ENCODE data around the gene BCORL1. TPM values are rescaled to one million over a fixed set of nuclear protein-coding genes. Genes with fewer than 3 reads are reported as not detected.

The BCORL1 gene
- total RNA-seq, 1 experiment from 2014 or later = 30.8 TPM

GRCh38 chrX:129956145-129956544 is 26.3 kb upstream of the BCORL1 start:
- no peaks in the 10 kb centered on the region for H4K20me1 ChIP-seq (ENCODE audit: insufficient read depth)
- no peaks in the 10 kb centered on the region for H3K36me3 ChIP-seq (ENCODE audit: control insufficient read depth in 1 of 2, insufficient read depth in 2 of 2, low read length in 2 of 2)
- no peak overlapping the region for H3K27ac ChIP-seq (ENCODE audit: low read depth, low read length)
- TSS peak; percentile 70 for BruUV-seq (replicated peaks)
- TF ChIP-seq JUND (IDR thresholded peaks at IDR 0.05) = no peak
- no peak for TF ChIP-seq POLR2A (IDR thresholded peaks at IDR 0.05; ENCODE audit: borderline replicate concordance, extremely low read depth, insufficient read depth, insufficient read length)
- no peak for TF ChIP-seq TCF7L2 (IDR thresholded peaks at IDR 0.05; ENCODE audit: borderline replicate concordance, extremely low read depth, insufficient read depth, insufficient read length)
- TF ChIP-seq CTCF (IDR thresholded peaks at IDR 0.05 in 2 of 3, conservative IDR thresholded peaks at IDR 0.05 in 1 of 3; ENCODE audit: borderline replicate concordance in 1 of 3, insufficient read depth in 1 of 3, low read depth in 2 of 3, low read length in 2 of 3) = no peak
- TF ChIP-seq CBX3 (IDR thresholded peaks at IDR 0.05; ENCODE audit: low read depth) = no peak
- TF ChIP-seq POLR2AphosphoS5 (IDR thresholded peaks at IDR 0.05; ENCODE audit: low read depth, low read length) = no peak
- TF ChIP-seq EZH2phosphoT487 (IDR thresholded peaks at IDR 0.05; ENCODE audit: borderline replicate concordance) = no peak
- no peak for TF ChIP-seq REST (IDR thresholded peaks at IDR 0.05; ENCODE audit: low read depth)
- TF ChIP-seq FOSL1 (IDR thresholded peaks at IDR 0.05; ENCODE audit: low read depth) = no peak
- no peak for TF ChIP-seq SP1 (IDR thresholded peaks at IDR 0.05; ENCODE audit: low read depth)
- no peak for TF ChIP-seq EZH2 (IDR thresholded peaks at IDR 0.05)
- TF ChIP-seq ZNF274 (IDR thresholded peaks at IDR 0.05; ENCODE audit: low read depth, low read length) = no peak
- no peak for TF ChIP-seq RAD21 (IDR thresholded peaks at IDR 0.05; ENCODE audit: low read depth)
- no peak for TF ChIP-seq ZFX (IDR thresholded peaks at IDR 0.05)
- TF ChIP-seq YY1 (IDR thresholded peaks at IDR 0.05; ENCODE audit: extremely low read depth, insufficient replicate concordance, low read depth, low read length) = no peak
- ChIA-PET POLR2A (no interaction called here), RAD21 (ENCODE audit: low non-redundant PET in 1 of 2, low total read pairs in 2 of 2, uncharacterized antibody in 2 of 2, unreplicated experiment in 2 of 2) (no interaction called here), CTCF (no interaction called here)
- no peak for DNase-seq (ENCODE audit: low read depth, low spot score)
- intact Hi-C loops (cut with micrococcal nuclease) = no loop called here
- H3K27me3 ChIP-seq (ENCODE audit: insufficient read depth, low read length) = no peaks in the 10 kb centered on the region
- H3K4me3 ChIP-seq (replicated peaks in 1 of 2; ENCODE audit: low read depth in 1 of 2, low read length in 2 of 2) = no peak overlapping the region
- H3K9me2 ChIP-seq (ENCODE audit: insufficient read depth) = no peaks in the 10 kb centered on the region
- no peak for ATAC-seq
- no peak overlapping the region for H3K9ac ChIP-seq (ENCODE audit: low read length)
- H3K9me3 ChIP-seq (ENCODE audit: control insufficient read depth in 1 of 2, insufficient read depth in 1 of 2, low read depth in 1 of 2, low read length in 2 of 2) = no peaks in the 10 kb centered on the region
- H3K79me2 ChIP-seq (ENCODE audit: insufficient read depth, low read length) = no peaks in the 10 kb centered on the region
- H3K4me2 ChIP-seq (ENCODE audit: low read length) = peak overlapping the region; percentile 81; the same call in 1 of the 2 replicates
- H3K4me1 ChIP-seq (ENCODE audit: control insufficient read depth in 1 of 2, insufficient read depth in 2 of 2, low read length in 2 of 2) = peaks cover 2 to 15% of the 10 kb centered on the region in 2 experiments; a peak in 2 of 4 replicates
- H2AFZ ChIP-seq (ENCODE audit: low read depth, low read length, poor library complexity, severe bottlenecking) = no peak overlapping the region
